Activated gamma-delta T cell treated with anti-CD3 and anti-CD28 coated beads, Interleukin-2, amount 50 U/mL, for 16 hours (primary cell): ENCODE measurements around the gene FER.
"Not testable (repeated sequence)": the region's sequence is repeated elsewhere in the genome, so short reads cannot be mapped to it uniquely, and the experiment has no call there.

Source experiments
- DNase-seq: peaks from one replicate; pipeline ENCODE4 v3.0.0-alpha.2; 2020; ENCODE audit warnings: low read depth

FER gene

GRCh38 chr5:108747111-108747773, 455 bp upstream of the FER start:
- no peak for DNase-seq

GRCh38 chr5:108748401-108749127, 867 bp downstream of the FER start:
- peak; percentile 95 for DNase-seq

GRCh38 chr5:108749128-108749861, 1.6 kb downstream of the FER start:
- no peak for DNase-seq

GRCh38 chr5:108753331-108753730, 5.6 kb downstream of the FER start:
- no peak for DNase-seq

- DNase-seq, result no peak
Measured at GRCh38 chr5:108753877-108754276, 6.2 kb downstream of the FER start.

GRCh38 chr5:108760512-108760911, 12.8 kb downstream of the FER start:
- DNase-seq, result no peak

GRCh38 chr5:108762660-108763059, 15.0 kb downstream of the FER start:
- DNase-seq, result no peak

GRCh38 chr5:108763222-108763916, 15.7 kb downstream of the FER start:
- DNase-seq, result no peak

GRCh38 chr5:108765647-108766046, 17.9 kb downstream of the FER start:
- no peak for DNase-seq

GRCh38 chr5:108766916-108767315, 19.2 kb downstream of the FER start:
- not testable (repeated sequence) for DNase-seq

GRCh38 chr5:108769352-108769751, 21.7 kb downstream of the FER start:
- DNase-seq, result no peak

- DNase-seq, result no peak
Measured at GRCh38 chr5:108772626-108773025, 24.9 kb downstream of the FER start.

- DNase-seq, result no peak
Measured at GRCh38 chr5:108773330-108773729, 25.6 kb downstream of the FER start.

GRCh38 chr5:108774079-108774478, 26.4 kb downstream of the FER start:
- DNase-seq, result not testable (repeated sequence)

GRCh38 chr5:108777582-108777981, 29.9 kb downstream of the FER start:
- DNase-seq, result not testable (repeated sequence)

GRCh38 chr5:108784577-108784976, 36.9 kb downstream of the FER start:
- not testable (repeated sequence) for DNase-seq

GRCh38 chr5:108786806-108787483, 39.2 kb downstream of the FER start:
- no peak for DNase-seq

- no peak for DNase-seq
Measured at GRCh38 chr5:108788142-108788541, 40.4 kb downstream of the FER start.

GRCh38 chr5:108793207-108793606, 45.5 kb downstream of the FER start:
- DNase-seq, result no peak

GRCh38 chr5:108794349-108794748, 46.7 kb downstream of the FER start:
- DNase-seq, result not testable (repeated sequence)

- no peak for DNase-seq
Measured at GRCh38 chr5:108797396-108797795, 49.7 kb downstream of the FER start.

GRCh38 chr5:108797986-108798385, 50.3 kb downstream of the FER start:
- no peak for DNase-seq
